Right lung (tissue), 5 donors: Measurements from ENCODE around the gene RBPJL. TPM values are rescaled to one million over a fixed set of nuclear protein-coding genes. Genes with fewer than 3 reads are reported as not detected.
"Not testable (repeated sequence)": the region's sequence is repeated elsewhere in the genome, so short reads cannot be mapped to it uniquely, and the experiment has no call there.

Experiments
- DNase-seq, 2 donors: peaks; one replicate each; pipeline ENCODE4 v3.0.0-alpha.2; 2013
- polyA plus RNA-seq, 5 donors: library from polyadenylated mRNA; unstranded; fragments of 120-200 nt; gene quantifications; one replicate each; pipeline versions ENCODE4 v1.2.1 to v1.2.3, GENCODE V29; 2013; ENCODE audit warnings: inconsistent platforms in 1 of 5, low replicate concordance in 1 of 5; ENCODE audit not compliant: insufficient read length in 5 of 5, insufficient read depth in 1 of 5

RBPJL gene
- polyA plus RNA-seq, 5 donors, result not detected

GRCh38 chr20:45342855-45343531 is 36.4 kb downstream of the RBPJL start:
- DNase-seq, result no peak

DNA sequence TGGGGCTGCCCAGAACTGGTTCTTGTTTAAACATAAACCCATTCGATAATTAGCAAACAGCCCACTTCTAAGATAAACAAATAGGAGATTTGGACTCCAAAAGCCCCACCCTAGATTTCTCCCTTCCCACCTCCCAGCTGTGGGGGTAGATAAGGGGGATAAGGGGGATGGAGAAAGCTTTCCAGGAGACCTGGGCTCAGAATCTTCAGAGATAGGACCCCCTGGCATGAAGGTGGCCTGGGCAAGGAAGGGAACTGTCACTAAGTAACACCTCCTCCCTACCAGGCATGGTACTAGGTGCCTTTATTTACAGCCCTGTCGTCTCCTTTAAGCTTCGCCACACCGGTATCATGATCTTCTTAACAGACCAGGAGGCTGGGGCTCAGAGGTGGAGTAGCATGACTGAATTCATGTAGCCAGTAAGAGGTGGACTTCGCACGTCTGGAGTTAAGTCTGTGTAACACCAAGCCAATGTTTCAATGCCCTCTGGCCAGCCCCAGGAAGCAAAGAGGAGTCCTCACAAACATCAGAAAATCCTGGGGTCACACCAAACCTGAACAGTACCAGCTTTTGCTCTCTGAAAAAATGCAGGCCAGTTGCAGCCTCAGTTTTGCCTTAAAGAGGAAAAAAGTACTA is 37.0 kb downstream of the RBPJL start:
- no peak for DNase-seq

DNA sequence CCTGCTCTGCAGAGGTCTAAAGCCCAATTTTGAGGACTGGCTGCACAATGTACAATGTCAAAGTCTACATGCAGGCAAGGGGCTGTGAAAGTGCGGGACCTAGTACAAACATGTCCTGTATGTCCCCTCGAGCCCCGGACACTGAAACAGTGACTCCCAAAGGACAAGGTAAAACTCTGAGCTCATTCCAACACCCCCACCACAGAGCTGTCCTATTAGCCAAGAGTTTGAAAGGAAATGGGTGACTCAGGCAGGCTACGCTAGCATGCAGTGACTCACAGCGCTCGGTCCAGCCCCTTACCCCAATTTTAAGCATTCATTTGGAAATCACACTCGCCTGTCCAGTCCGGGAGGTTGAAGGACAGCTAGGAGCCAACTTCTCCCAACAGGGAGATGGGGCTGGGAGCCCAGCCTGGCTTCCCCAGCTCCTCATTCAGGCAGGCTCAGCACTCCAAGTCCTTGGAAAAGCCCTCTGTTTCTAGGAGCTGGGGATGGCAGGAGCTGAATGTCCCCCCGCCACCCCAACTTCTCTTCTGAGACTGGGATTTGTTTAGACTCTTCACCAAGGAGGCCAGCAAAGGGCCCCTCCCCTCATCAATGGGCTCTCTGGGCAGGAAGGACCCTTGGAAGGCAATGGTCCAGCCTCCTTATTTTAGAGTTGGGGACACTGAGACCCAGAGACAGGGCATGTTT is 37.7 kb downstream of the RBPJL start:
- no peak for DNase-seq

DNA sequence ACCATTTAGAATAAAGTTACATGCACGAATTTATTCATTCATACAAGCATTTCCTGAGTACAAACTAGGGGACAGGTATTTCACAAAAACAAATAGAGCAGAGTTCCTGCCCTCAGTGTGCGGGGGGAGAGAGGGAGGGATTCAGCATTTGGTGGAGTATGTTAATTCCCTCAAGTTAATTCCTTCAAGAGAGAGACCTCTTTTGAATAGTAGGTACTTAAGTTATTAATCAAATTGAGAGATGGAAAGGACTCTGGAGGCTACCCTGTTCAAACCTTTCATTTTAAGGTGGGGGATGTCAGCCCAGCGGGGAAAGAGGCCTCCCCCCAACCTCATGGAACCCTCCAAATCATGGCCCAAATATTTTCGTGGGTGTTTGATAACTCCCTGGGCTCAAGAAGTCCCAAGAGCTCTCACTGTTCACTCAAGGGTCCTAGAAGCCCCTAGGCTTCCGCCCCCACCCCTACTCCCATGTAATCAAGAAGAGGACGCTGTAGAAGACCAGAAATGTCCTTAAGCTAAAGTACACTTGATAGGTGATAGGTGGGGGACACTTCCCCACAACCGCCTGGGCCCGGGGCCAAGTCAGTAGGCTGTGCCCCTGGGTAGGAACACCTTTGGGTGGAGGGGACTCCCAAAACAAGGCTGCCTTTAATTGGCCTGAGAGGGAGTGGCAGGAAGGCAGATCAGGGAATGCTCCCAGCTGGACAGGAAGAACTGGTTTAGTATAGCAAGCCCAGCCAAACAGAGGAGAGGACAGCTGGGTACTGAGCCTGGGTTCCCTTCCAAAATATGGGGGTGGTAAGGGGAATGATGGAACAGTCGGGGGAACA is 38.7 kb downstream of the RBPJL start:
- peak; percentile 65 to 72 for DNase-seq

GRCh38 chr20:45346291-45346718 is 39.7 kb downstream of the RBPJL start:
- no peak for DNase-seq

- DNase-seq, result no peak
These were observed 40.2 kb downstream of the RBPJL start for GRCh38 chr20:45346851-45347250.

DNA sequence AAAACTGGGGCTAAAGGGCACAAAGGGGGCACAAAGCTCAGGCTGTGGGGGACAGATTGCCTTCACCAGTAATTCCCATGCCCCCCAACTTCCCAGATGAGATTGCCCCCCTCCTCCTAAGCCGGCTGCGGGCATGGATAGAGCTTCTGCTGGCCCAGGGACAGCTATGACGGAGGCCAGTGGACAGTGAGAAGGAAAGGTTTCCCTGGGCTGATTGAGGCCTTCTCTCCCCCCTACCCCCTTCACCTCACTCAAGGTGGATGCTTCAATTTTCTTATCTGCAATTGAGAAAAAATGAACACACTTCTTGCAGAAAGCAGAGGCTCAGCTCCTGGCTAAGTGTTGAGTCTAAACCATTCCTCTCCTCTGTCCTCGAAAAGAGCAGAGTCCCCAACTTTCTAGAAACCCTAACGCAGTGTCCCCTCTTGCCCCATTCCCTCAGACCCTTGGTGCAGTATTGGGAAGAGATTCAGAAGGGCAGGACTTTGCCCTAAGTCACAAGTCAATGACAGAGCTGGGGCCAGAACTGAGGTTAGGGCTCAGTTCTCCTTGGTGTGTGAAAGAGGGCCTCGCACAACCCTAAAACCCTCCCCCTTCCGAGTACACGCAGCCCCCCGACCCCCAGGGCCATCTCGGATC is 40.8 kb downstream of the RBPJL start:
- DNase-seq, result no peak

DNA sequence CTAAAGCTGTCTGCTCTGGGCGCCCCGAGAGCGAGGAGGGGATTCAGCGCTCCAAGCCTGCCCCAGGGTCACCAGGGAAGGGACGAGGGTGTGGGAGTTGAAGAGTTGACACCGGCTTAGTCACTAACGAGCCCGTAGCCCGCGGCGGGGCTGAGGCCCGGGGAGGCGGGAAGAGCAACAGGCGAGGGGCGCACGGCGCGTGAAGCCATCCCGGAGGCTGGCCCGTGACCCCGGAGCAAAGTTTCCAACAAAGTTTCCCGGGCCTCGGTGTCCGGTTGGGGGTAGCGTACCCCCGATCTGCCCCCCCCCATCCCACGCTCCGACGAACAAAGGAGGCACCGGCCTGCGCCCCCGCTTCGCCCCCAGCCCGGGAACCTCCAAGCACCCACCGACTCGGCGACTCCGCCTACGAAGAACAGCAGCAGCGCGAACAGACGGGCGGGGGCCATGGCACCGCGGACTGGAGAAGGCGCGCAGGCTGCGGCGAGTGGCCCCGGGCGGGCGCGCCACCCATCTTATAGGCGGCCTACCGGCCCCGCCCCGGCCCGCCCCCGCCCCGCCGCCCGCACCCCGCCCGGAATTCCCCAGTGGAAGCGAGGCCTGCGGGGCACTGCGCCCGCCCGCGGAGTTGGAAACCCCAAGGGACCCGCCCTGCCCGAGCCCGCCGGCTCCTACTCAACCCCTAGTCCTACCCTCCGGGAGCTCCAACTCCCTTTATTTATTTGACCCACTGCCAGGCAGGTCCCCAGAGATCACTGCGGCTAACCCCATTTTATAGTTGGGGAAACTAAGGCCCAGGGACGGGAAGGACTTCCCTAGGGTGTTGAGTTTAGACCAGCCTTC is 41.5 kb downstream of the RBPJL start, which contains the start of gene SDC4:
Gene SDC4 (minus strand): TSS at position 489 of the 843 bp plus-strand sequence. CDS start 40 bp downstream, at position 449.
- peak in 1 of 2 donors; percentile 42 for DNase-seq

GRCh38 chr20:45350217-45350616 is 43.6 kb downstream of the RBPJL start:
- DNase-seq, result no peak

DNA sequence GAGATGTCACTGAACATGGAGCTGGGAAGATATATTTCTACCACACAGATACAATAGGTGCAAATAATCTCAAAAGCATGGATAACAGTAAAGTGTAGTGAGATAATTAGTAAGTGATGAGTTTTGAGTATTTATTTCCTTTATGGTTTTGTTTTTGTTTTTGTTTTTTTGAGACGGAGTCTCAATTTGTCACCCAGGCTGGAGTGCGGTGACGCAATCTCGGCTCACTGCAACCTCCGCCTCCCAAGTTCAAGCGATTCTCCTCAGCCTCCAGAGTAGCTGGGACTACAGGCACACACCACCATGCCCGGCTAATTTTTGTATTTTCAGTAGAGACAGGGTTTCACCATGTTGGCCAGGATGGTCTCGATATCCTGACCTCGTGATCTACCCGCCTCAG is 44.2 kb downstream of the RBPJL start:
- not testable (repeated sequence) for DNase-seq

DNA sequence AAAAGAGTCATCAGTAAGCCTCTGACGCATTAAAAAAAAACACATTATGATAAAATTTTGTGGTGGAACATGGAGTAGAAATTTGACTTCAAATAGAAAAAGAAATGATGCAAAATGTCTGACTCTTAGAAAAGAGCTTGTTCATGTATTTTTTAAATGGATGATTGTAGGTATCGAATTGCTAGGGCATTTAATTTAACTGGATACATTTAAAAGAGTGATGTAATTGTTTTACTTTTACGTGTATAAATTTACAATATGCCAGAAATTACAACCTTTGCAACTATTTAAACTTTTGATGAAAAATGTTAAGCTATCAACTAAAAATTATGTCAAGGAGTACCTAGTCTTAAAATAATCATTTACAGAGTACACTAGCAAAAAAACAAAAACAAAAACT is 46.1 kb downstream of the RBPJL start:
- DNase-seq, result no peak

DNA sequence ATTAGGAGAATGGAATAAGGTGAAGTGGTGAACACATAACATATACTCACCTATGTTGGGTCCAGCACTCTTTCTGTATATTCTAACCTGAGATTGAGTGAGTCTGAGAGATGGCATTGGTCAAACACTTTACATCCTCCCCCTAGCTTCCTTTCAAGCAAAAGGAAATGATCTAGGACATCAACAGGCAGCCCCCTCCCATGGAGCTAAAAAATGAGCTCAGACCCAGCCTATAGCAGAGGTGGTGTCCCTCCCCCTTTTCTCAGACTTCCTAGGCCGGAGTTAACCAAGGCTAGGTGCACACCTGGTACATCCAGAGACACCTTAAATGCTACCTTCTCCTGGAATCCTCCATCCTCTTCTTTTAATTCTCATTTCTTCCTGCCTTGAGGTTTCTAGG is 47.1 kb downstream of the RBPJL start:
- no peak for DNase-seq

DNA sequence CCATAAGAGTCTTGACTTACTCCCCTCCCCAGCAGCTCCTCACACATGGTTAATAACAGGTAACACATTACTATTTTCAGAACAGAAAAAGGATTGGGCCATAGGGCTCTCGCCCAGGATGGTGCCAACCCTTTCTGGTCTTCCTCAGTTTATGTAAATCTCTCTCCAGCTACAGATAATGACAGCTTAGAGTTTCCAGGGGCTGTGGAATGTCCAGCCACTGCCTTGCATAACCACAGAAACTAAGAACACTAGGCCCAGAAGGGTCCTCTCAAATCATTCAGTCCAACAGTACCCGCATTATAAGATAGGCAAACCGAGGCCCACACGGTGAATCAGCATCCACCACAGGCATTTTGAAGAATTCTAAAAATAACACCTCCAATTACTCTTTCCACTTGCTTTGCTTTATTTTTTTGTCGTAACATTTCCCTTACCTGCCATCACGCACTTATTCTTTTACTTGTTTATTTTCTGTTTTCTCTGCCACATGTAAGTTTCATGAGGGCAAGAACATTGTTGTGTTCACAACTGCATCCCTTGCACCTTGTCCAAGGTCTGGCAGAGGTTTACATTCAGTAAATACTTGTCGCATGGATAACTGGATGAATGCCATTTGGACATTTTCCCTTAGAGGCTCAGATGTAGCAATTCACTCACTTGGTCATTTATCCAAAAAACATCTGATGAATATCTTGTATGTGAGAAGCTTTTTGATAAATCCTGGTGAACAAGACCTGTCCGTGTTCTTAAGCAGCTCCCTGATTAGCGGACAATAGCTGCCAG is 48.0 kb downstream of the RBPJL start:
- no peak for DNase-seq

DNA sequence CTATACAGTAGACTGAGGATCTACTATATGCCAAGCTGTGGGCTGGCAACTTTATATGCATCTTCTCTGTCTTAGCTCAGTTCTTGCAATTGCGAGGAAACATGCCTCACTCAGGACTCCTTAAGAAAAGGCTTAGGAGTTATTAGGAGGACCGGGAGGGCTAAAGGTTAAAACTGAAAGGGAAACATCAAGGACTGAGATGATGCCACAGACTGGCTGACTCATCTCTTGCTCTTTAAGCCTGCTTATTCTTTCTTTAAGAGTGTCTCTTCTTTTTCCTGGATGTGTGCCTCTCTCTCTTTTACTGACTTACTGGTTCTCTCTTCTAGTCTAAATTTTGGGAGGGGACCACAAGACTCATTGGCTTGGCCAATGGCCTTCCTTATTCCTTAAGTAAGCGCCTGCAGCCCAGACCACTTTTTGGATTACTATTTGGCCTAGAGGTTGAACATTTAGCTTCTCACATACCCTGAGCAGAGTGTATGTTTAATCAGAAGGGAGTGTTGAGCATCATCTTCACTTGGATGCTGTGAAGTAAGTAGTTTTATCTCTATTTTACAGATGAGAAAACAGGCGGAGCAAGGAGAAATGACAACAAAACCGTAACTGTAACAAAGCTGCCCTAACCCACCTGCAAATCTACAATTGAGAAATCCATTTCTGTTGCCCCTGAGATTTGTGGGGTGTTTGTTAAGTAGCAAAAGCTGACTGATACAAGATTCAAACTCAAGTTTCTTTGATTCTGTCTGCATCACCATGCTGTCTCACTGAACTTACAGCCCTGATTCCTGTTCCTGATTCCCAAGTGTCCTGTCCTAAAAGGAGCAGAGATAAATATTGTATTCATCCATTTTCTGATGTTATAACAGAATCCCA is 48.8 kb downstream of the RBPJL start:
- DNase-seq, result no peak

DNA sequence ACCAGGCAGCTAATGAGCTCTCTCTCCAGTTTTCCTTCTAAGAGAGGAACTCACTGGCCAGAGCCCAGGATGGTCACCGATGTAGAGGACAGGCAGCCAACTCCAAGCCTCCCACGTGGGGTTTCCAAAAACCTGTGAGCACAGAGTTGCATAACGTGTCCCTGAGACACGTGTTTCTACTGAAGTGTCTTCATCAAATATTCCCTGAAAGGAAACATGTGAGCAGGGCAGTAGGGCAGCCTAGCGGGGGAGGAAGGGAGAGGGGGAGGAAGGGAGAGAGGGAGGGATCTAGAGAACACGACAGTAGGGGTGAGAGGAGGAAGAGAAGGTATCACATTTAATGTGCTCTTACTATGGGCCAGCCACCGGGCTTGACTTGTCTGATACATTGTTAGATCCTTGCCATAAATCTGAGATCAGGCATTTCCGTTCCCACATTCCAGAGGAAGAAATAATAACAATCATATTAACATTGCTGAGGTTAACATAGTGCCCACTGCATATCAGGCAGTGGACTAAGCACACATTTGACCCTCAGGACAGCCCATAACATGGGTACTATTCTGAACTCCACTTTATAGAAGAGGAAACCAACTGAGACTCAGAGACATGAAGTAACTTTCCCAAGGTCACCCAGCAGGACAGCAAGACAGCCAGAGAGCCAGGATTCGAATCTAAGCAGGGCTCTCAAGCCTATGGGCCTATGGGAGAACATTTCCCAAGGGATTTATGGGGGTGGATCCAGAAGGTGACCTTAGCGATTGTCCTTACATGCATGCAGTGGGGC is 51.8 kb downstream of the RBPJL start:
- no peak for DNase-seq

DNA sequence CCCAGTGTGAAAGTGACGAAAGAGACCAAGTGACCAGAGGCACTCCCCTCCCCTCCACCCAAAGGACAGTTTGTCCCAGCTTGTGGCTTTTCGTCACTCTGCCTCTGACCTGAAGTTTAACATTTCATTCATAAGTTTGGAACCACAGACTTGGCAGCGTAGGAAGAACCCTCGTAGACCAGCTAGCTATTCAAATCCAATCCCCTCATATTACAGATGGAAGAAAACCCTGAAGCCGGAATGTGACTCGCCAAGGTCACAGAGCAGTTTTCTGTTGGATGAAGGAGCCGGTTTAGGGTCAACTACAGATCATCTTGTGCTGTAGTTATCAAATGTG is 52.4 kb downstream of the RBPJL start:
- no peak for DNase-seq

- DNase-seq, result no peak
These were observed 52.9 kb downstream of the RBPJL start for GRCh38 chr20:45359406-45360148.
